GM21526 (cell line): Measurements from ENCODE around the gene SIX1.

Experiments
- ATAC-seq: cut with Tn5 transposase; IDR thresholded peaks from one replicate; pipeline ENCODE4 v1.9.1; 2021; ENCODE audit warnings: moderate library complexity; ENCODE audit not compliant: unreplicated experiment, low FRiP score

SIX1 gene

DNA sequence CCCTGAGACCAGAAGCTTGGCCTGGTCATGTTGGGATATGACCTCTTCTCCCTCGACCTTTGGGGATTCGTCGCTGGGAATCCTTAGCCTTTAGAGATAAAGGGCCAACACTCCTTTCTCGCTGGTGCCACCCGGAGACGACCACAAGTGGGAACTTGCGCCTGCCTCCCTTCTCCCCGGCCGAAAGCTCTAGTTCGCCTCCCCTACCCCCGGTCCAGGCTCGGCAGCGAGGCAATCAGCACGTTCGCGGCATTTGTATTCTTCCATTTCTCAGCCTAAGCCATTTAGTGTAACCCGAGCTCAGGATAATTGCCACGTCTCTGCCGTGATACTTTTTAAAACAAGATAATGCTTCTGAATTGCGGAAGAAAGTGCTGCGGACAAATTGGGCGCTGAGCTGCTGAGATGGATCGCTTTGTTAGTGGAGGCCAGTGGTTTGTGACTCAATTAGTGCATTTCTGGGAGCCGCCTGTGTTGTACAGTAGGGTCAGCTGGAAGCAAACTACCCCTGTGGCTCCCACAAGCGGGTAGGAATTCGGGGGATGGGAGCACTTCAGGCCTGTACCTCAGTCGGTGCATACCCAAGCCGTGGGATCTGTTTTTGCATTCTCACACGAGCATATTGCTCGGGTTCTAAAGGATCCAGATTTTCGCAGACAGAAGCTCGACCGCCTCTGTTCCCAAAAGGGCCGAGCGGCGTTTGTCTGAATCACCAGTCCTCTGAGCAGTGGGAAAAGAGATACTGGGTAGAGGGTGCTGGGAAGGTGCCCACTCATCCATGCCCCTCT lies 6.8 kb upstream of the SIX1 start:
- no peak for ATAC-seq

DNA sequence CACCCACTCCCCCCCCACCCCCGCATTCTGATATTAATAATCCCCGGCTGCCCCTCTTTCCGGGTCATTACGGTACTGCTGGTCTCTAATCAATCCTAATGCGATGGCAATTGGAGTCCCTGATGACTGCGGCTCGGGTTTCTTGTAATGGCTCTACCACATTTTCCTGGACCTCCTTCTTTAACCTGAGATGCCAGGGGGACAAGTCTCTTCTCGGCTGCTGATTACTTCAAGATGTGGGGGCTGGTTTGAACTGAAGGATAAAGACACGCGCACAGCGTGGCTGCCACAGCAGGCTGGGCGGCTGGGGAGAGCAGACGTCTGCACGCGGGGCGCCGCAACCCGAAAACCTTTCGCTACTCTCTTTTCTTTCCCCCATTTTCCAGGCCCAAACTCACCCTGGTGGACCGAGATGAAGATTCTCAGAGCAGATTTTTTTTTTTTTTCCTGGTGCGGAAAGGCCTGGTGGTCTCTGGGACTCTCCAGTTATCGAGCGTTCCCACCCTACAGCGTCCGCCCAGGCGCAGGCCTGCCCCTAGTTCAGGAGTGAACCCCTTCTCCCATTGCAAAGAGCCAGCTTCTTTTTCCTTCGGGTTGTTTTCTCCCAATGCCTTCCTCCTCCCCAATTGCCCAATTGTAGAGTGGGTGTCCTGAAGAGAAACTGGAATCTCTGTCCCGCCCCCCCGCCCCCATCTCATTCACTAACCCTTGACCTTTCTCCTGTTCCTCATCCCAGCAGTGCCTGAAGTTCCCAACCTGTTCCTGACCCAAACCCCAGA lies 6.0 kb upstream of the SIX1 start:
- no peak for ATAC-seq

GRCh38 chr14:60654334-60654821 lies 5.1 kb upstream of the SIX1 start:
- no peak for ATAC-seq

DNA sequence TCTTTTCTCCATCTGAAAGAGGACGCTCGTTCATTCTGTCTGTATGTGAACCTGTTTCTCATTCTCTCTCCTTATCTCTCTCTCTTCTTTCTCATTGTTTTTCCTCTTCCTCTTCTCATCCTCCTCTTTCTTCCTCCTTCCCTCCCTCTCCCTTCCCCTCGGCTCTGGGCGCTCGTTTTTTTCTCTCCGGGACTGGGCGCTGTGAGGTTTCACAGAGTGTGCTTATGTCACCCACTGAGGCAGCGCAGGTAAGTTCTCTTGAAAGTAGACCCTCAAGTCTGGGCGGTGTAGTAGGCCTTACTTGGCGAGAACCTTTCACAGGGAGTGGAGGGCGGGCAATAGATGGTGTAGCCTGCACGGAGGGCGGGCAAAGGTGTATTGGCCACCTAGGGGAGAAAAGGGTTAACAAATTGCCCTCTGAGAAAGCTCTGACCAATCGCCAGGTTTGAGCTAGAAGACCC lies 4.5 kb upstream of the SIX1 start:
- ATAC-seq = no peak

- ATAC-seq = no peak
Observed at GRCh38 chr14:60652674-60653651, 3.7 kb upstream of the SIX1 start.

DNA sequence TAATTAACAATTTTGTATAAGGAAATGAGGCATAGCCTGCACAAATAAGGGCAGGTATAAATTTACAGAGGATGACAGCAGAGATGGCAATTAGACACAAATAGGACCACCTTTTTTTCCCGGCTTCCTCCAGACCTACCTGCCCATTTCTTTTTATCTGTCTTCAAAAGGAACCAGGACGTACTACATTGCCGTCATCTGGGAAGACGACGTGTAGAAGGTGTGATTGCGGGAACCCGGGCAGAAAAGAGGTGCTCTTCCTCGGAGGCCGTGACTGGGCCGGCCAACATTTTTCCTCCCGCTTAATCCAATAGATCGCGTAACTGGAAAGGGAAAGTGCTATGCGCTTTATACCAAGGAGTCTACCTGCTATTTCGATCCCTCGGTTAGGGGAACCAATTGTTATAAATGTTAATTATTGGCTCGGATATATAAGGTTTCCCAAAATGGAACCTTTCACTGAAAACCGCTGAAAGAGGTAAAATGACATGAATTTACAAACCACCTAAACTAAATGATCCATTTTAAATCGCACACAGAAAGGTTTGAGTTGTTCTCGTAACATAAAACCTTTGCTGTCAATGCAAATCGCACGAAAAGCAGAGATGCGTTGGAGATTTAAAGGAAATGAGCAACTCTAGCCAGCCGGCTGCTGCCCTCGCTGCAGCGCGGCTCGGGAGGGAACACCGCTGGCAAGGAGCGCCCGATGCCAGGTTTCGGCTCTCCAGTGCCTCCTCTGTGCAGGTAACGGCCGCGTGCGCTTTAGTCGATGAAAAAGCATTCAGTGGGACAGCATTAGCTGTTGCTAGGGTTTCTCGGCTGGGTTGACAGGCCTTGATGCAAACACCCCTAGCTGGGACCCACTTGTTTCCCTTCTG lies 2.8 kb upstream of the SIX1 start:
- no peak for ATAC-seq

GRCh38 chr14:60651086-60651795 lies 2.0 kb upstream of the SIX1 start:
- no peak for ATAC-seq

- no peak for ATAC-seq
Observed at GRCh38 chr14:60650373-60650961, 1.2 kb upstream of the SIX1 start.

DNA sequence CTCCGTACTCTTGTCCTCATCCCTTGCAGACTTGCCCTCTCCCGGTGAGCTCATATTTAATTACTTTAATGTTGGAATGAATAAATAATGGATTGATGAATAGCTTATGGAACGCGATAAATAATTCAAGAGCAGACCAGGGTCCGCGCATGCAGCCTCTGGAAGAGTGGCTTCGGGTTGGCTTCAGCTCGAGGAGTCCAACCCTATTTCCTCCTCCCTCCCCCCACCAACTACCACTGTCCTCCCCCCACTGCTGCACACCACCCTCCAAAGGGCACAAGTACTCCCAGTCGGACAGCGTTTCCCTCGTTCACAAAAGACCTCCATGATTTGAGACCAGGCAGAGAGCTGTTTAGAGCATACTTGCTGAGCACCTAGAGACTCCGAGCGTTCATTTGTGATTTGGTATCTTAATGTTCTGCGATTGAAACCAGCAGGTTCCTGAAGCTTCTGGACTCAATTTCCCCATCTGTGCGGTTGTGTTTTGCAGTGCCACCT lies 647 bp upstream of the SIX1 start:
- ATAC-seq = no peak

DNA sequence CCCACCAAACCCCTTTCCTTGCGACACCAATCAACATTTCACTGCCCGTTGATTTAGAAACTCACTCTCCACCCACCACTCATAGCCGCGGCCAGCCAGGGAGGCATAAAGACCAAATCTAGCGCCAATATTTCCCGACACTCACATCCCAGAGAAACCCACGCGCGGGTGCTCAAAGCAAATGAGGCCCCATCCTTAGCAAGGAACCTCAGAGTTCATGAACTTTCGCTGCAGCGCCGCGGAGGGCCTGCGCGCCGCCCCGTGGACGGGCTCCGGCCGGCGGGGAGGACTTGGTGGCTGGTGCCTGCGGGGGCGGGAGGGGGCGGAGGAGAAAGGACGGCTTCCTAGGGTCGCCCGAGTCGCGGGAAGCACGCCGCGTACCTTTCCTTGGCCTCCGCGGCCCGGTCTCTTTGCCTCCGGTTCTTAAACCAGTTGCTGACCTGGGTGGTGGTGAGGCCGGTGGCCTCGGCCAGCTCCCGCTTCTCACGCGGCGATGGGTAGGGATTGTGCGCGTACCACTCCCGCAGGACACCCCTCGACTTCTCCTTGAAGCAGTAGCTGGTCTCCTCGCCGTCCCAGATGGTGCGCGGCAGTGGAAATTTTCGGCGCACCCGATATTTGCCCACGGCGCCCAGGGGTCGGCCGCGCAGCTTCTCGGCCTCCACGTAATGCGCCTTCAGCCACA lies 886 bp downstream of the SIX1 start:
- ATAC-seq = no peak

DNA sequence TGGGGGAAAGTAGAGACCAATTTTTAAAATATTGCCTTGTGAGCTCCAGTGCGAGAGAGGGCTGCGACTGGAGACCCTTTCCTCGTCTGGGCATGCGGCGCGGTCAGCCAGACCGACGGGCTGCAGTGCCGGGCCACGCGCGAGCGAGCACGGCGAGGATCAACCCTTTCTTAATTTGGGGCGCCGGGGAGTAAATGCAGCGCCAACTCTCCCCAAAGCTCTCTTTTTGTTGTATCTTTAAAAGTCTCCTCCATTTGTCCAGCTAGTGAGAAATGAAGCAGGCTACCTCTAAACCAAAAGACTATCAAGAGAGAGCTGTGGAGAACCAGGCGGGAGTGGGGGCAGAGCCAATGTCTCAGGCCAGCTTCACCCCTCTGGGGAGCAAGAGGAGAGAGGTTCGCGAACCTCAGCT lies 1.4 kb downstream of the SIX1 start:
- no peak for ATAC-seq

DNA sequence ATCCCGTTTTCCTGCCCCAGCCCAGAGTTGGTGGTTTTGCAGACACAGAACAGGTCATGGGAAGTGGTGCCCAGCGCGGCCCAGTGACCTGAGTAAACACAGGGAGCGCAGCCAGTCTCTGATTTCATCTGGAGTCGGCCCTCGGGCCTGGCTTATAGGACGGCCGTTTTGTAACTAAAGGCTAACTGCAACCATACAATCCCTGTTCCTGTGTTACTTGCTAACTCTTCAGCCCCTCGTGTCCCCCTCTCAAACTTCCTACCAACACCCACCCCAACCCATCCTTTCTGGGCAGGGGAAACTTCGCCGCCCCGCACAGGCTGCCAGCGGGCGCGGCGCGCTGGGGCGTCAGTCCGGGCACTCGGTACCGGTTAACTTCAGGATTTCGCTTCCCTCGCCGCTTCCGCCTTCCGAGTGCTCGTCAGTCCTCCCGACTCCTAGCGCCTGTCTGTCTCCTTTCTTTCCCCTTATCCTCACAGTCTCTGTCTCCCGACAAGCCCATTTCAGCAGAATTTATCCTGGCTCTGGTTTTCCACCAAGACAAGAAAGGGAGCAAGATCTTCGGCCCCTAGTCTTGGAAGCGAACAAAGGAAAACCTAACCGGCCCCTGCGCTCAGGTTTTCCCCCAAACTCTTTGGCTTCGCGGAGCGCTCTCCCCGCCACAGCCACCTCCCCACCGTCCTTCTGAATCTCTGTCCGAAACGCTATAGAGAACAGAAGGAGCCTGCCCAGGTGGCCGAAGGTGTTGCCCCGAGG lies 2.0 kb downstream of the SIX1 start:
- no peak for ATAC-seq

GRCh38 chr14:60646226-60646818 lies 3.0 kb downstream of the SIX1 start:
- no peak for ATAC-seq

DNA sequence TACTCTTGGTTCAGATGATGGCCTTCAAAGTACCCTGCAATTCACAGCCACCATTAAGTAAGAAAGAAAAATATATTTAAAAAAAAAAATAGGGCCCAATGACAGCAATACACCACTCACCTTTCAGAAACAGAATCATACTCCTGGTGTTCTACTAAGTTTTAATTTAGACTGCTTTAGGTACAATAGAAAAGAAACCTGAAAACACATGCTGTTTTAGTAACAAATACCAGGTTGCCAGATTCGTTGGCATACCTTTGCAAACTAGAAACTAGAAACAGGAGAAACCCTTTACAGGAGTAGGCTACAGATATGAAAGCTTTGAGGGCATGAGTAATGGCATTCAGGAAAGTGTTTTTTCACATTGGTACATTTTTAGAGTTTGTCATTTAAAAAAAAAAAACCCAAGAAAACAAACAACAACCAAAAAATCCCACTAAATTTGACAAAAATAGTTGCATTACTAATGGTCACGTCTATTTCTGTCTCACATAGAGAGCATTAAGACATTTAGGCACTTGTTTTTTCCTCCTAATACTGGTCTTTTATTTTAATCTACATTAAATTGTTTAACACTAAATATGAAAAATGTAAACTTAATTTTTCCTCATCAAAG lies 4.0 kb downstream of the SIX1 start:
- no peak for ATAC-seq

GRCh38 chr14:60644666-60645065 lies 4.6 kb downstream of the SIX1 start:
- ATAC-seq = no peak
